MM.1S (cell line): Measurements from ENCODE around the gene EGFLAM.

ENCODE experiments used
- DNase-seq: peaks from one replicate; pipeline ENCODE4 v3.0.0-alpha.2; 2015
- H2AFZ ChIP-seq: fragments of 300-600 bp; sonication (generic); 2 replicates; pipeline ENCODE4 v1.6.0; 2016; ENCODE audit warnings: antibody characterized with exemption, low read length
- H3F3A ChIP-seq: fragments of 300-600 bp; sonication (generic); 2 replicates; pipeline ENCODE4 v1.6.1; 2016; ENCODE audit warnings: mild to moderate bottlenecking, antibody characterized with exemption, low read length, moderate library complexity, mixed read lengths; ENCODE audit not compliant: insufficient read depth
- H3K27ac ChIP-seq: fragments of 300-600 bp; sonication (generic); 2 replicates; pipeline ENCODE4 v1.5.1; 2016; ENCODE audit warnings: mild to moderate bottlenecking, low read length
- H3K27me3 ChIP-seq: fragments of 300-600 bp; sonication (generic); replicated peaks from 2 replicates; pipeline ENCODE4 v1.6.0; 2016; ENCODE audit warnings: low read length; ENCODE audit not compliant: insufficient read depth
- H3K36me3 ChIP-seq: fragments of 300-600 bp; sonication (generic); replicated peaks from 2 replicates; pipeline ENCODE4 v1.6.1; 2016; ENCODE audit warnings: mild to moderate bottlenecking, low read length, mixed read lengths; ENCODE audit not compliant: insufficient read depth
- H3K4me1 ChIP-seq: fragments of 300-600 bp; sonication (generic); 2 replicates; pipeline ENCODE4 v1.6.1; 2016; ENCODE audit warnings: low read length, mixed read lengths
- H3K4me2 ChIP-seq: fragments of 300-600 bp; sonication (generic); 2 replicates; pipeline ENCODE4 v1.6.0; 2016; ENCODE audit warnings: low read depth, low read length
- H3K4me3 ChIP-seq: fragments of 300-600 bp; sonication (generic); 2 replicates; pipeline ENCODE4 v1.5.1; 2016; ENCODE audit warnings: low read length, mixed read lengths
- H3K79me2 ChIP-seq: fragments of 300-600 bp; sonication (generic); 2 replicates; pipeline ENCODE4 v1.6.1; 2016; ENCODE audit warnings: mixed run types, low read length, mixed read lengths
- H3K9ac ChIP-seq: fragments of 300-600 bp; sonication (generic); 2 replicates; pipeline ENCODE4 v1.6.1; 2016; ENCODE audit warnings: low read length, mixed read lengths
- H3K9me2 ChIP-seq: fragments of 300-600 bp; sonication (generic); replicated peaks from 2 replicates; pipeline ENCODE4 v1.6.1; 2016; ENCODE audit warnings: mild to moderate bottlenecking, low read length, mixed read lengths; ENCODE audit not compliant: insufficient read depth
- H3K9me3 ChIP-seq: fragments of 300-600 bp; sonication (generic); replicated peaks from 2 replicates; pipeline ENCODE4 v1.6.1; 2016; ENCODE audit warnings: mild to moderate bottlenecking, low read length, mixed read lengths; ENCODE audit not compliant: insufficient read depth
- H4K20me1 ChIP-seq: fragments of 300-600 bp; sonication (generic); 2 replicates; pipeline ENCODE4 v1.6.1; 2016; ENCODE audit warnings: mild to moderate bottlenecking, low read length, moderate library complexity, mixed read lengths; ENCODE audit not compliant: insufficient read depth
- EZH2 ChIP-seq: fragments of 300-600 bp; sonication (generic); optimal IDR thresholded peaks from 2 replicates; pipeline ENCODE3; 2017; ENCODE audit warnings: low read depth, mild to moderate bottlenecking, antibody characterized with exemption, low read length, mixed read lengths
- EZH2phosphoT487 ChIP-seq: fragments of 300-600 bp; sonication (generic); IDR thresholded peaks from 2 replicates; pipeline ENCODE4 v1.6.1; 2018; ENCODE audit warnings: antibody characterized with exemption, low read length
- TF ChIP-seq, protein P1 (sequence below): fragments of 300-600 bp; sonication (generic); IDR thresholded peaks from 2 replicates; pipeline ENCODE4 v1.5.1; 2016; ENCODE audit warnings: antibody characterized with exemption, low read length, mixed read lengths

The EGFLAM gene

DNA sequence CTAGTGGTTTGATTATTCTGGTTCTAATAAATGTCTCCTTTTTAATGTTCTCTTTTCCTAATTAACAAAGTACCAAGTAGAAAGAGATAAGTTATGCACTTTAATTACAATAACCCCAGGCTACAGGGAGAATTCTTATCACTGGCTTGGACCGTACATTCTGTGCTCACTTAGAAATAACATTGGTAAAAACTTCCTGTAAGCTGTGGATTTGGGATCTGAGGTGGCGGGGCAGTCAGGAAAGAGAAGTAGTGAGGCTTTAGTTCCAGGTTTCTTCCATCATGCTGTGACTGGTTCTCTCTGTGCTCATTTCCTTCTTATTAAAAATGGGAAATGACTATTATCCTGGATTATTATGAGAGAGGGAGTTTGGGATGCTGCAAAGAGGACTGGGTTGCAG, 142.0 kb downstream of the EGFLAM start:
- Histone ChIP-seq H3K9me3 (no peaks in the 10 kb centered on the region), H3K9ac (no peak overlapping the region), H3K36me3 (no peaks in the 10 kb centered on the region), H4K20me1 (no peaks in the 10 kb centered on the region), H3F3A (no peaks in the 10 kb centered on the region), H3K27ac (no peak overlapping the region), H3K79me2 (no peaks in the 10 kb centered on the region), H3K4me1 (no peaks in the 10 kb centered on the region), H3K27me3 (no peaks in the 10 kb centered on the region), H2AFZ (no peak overlapping the region), H3K4me3 (no peak overlapping the region), H3K9me2 (no peaks in the 10 kb centered on the region), H3K4me2 (no peak overlapping the region)
- no peak for DNase-seq
- TF ChIP-seq EZH2phosphoT487 = no peak
- TF ChIP-seq EZH2 = no peak
- TF ChIP-seq, protein P1, sequence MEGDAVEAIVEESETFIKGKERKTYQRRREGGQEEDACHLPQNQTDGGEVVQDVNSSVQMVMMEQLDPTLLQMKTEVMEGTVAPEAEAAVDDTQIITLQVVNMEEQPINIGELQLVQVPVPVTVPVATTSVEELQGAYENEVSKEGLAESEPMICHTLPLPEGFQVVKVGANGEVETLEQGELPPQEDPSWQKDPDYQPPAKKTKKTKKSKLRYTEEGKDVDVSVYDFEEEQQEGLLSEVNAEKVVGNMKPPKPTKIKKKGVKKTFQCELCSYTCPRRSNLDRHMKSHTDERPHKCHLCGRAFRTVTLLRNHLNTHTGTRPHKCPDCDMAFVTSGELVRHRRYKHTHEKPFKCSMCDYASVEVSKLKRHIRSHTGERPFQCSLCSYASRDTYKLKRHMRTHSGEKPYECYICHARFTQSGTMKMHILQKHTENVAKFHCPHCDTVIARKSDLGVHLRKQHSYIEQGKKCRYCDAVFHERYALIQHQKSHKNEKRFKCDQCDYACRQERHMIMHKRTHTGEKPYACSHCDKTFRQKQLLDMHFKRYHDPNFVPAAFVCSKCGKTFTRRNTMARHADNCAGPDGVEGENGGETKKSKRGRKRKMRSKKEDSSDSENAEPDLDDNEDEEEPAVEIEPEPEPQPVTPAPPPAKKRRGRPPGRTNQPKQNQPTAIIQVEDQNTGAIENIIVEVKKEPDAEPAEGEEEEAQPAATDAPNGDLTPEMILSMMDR = no peak

DNA sequence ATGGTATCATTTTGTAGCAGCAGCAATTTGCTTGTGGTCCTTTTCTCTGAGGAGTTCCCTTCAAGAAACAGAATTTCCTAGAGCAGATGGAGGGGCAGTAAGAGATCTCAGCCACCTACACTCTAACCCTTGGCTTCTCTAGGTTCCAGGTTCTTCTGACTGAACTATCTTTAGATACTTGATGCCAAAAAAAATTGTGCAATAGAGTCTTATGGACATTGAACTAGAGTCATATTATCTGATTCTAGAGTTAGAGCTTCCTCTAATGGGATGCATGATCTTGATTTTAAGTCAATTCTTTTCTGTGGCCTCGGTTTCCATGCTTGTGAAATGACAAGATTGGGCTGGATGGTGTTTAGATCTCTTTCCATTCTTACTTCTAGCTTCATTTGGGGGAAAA, 142.8 kb downstream of the EGFLAM start:
- Histone ChIP-seq H3K36me3 (no peaks in the 10 kb centered on the region), H3K4me2 (no peak overlapping the region), H4K20me1 (no peaks in the 10 kb centered on the region), H3K9ac (no peak overlapping the region), H3K27me3 (no peaks in the 10 kb centered on the region), H3K4me1 (no peaks in the 10 kb centered on the region), H3F3A (no peaks in the 10 kb centered on the region), H3K4me3 (no peak overlapping the region), H3K27ac (no peak overlapping the region), H3K9me3 (no peaks in the 10 kb centered on the region), H3K9me2 (no peaks in the 10 kb centered on the region), H2AFZ (no peak overlapping the region), H3K79me2 (no peaks in the 10 kb centered on the region)
- no peak for DNase-seq
- no peak for TF ChIP-seq EZH2phosphoT487
- TF ChIP-seq EZH2 = no peak
- TF ChIP-seq, protein P1 = no peak

DNA sequence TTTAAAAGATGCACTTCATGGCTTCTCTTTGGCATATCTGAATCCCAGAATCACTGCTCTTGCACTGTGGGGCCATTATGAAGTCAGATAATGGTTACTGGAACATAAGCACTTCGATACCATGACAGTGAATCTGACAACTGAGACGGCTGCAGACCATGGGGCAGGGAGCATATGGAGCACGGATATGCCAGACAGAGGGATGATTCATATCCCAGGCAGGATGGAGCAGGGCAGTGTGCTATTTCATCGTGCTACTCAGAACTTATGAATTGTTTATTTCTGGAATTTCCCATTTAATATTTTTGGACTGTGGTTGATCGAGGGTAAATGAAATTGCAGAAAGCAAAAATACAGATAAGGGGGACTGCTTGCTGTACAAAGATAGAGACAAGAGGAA, 145.0 kb downstream of the EGFLAM start:
- Histone ChIP-seq H3K79me2 (no peaks in the 10 kb centered on the region), H3K4me3 (no peak overlapping the region), H3K27me3 (no peaks in the 10 kb centered on the region), H3F3A (no peaks in the 10 kb centered on the region), H3K9me2 (no peaks in the 10 kb centered on the region), H4K20me1 (no peaks in the 10 kb centered on the region), H3K4me1 (no peaks in the 10 kb centered on the region), H3K27ac (no peak overlapping the region), H3K36me3 (no peaks in the 10 kb centered on the region), H2AFZ (no peak overlapping the region), H3K9me3 (no peaks in the 10 kb centered on the region), H3K9ac (no peak overlapping the region), H3K4me2 (no peak overlapping the region)
- TF ChIP-seq EZH2phosphoT487 = no peak
- TF ChIP-seq EZH2 = no peak
- TF ChIP-seq, protein P1 = no peak
- DNase-seq = no peak
